Brain microvascular endothelial cell (primary cell): ENCODE results near the gene KLHL29.

Source experiments
- DNase-seq: peaks from one replicate; pipeline ENCODE4 v3.0.0-alpha.2; 2020
- H3K27ac ChIP-seq: fragments of 250-450 bp; sonication (Bioruptor Pico); 2 replicates; pipeline ENCODE4 v1.5.1; 2020; ENCODE audit warnings: mild to moderate bottlenecking, moderate library complexity
- H3K27me3 ChIP-seq: fragments of 250-450 bp; sonication (Bioruptor Pico); replicated peaks from 2 replicates; pipeline ENCODE4 v1.5.1; 2020; ENCODE audit warnings: mild to moderate bottlenecking
- H3K36me3 ChIP-seq: fragments of 250-450 bp; sonication (Bioruptor Pico); replicated peaks from 2 replicates; pipeline ENCODE4 v1.5.1; 2020; ENCODE audit warnings: mild to moderate bottlenecking
- H3K4me3 ChIP-seq: 2 replicates; pipeline ENCODE4 v1.5.1; 2011; ENCODE audit warnings: low read depth, mild to moderate bottlenecking, control low read depth, low read length, moderate library complexity
- CTCF ChIP-seq: IDR thresholded peaks from 2 replicates; pipeline ENCODE4 v1.5.1; 2011; ENCODE audit warnings: low read depth, mild to moderate bottlenecking, moderate library complexity, low read length, control low read depth, inconsistent platforms; ENCODE audit errors: missing control alignments
- in situ Hi-C: cut with HindIII; loops from 2 replicates; pipeline ENCODE4 v1.10.0; 2017; ENCODE audit warnings: low sequenced_read_pairs, low pct_ligation_motif_present

The KLHL29 gene

GRCh38 chr2:23693606-23693951 lies 308.6 kb downstream of the KLHL29 start:
- DNase-seq = no peak
- in situ Hi-C loops = no loop called here
- no peaks in the 10 kb centered on the region for H3K27me3 ChIP-seq
- no peak overlapping the region for H3K27ac ChIP-seq
- no peaks in the 10 kb centered on the region for H3K36me3 ChIP-seq
- TF ChIP-seq CTCF = no peak
- no peak overlapping the region for H3K4me3 ChIP-seq

- no peak for DNase-seq
- in situ Hi-C loops = no loop called here
- H3K27me3 ChIP-seq = no peaks in the 10 kb centered on the region
- no peak overlapping the region for H3K27ac ChIP-seq
- H3K4me3 ChIP-seq = no peak overlapping the region
- no peaks in the 10 kb centered on the region for H3K36me3 ChIP-seq
- no peak for TF ChIP-seq CTCF
Observed at GRCh38 chr2:23694058-23695045, 309.4 kb downstream of the KLHL29 start.

- DNase-seq = no peak
- in situ Hi-C loops = no loop called here
- Histone ChIP-seq H3K4me3 (no peak overlapping the region), H3K27ac (no peak overlapping the region), H3K27me3 (no peaks in the 10 kb centered on the region), H3K36me3 (no peaks in the 10 kb centered on the region)
- no peak for TF ChIP-seq CTCF
Observed at GRCh38 chr2:23695214-23695889, 310.4 kb downstream of the KLHL29 start.

GRCh38 chr2:23695890-23696751 lies 311.1 kb downstream of the KLHL29 start:
- TF ChIP-seq CTCF = no peak
- in situ Hi-C loops = no loop called here
- no peaks in the 10 kb centered on the region for H3K27me3 ChIP-seq
- no peak for DNase-seq
- no peak overlapping the region for H3K27ac ChIP-seq
- no peaks in the 10 kb centered on the region for H3K36me3 ChIP-seq
- H3K4me3 ChIP-seq = no peak overlapping the region

GRCh38 chr2:23696752-23697045 lies 311.7 kb downstream of the KLHL29 start:
- DNase-seq = no peak
- H3K27me3 ChIP-seq = no peaks in the 10 kb centered on the region
- H3K36me3 ChIP-seq = no peaks in the 10 kb centered on the region
- in situ Hi-C loops = no loop called here
- H3K27ac ChIP-seq = no peak overlapping the region
- no peak overlapping the region for H3K4me3 ChIP-seq
- no peak for TF ChIP-seq CTCF
